ENCODE data around the gene MAP3K14.
"Not testable (repeated sequence)": the region's sequence is repeated elsewhere in the genome, so short reads cannot be mapped to it uniquely, and the experiment has no call there.

Gene MAP3K14

GRCh38 chr17:45314741-45315647, 1.8 kb downstream of the MAP3K14 start:
- DNase-seq, result no peak

GRCh38 chr17:45313996-45314740, 2.7 kb downstream of the MAP3K14 start:
- no peak for DNase-seq

GRCh38 chr17:45313421-45313771, 3.4 kb downstream of the MAP3K14 start:
- no peak for DNase-seq

- no peak for DNase-seq
Measured at GRCh38 chr17:45312477-45313420, 4.1 kb downstream of the MAP3K14 start.

GRCh38 chr17:45311760-45312476, 4.9 kb downstream of the MAP3K14 start:
- DNase-seq, result no peak

- no peak for DNase-seq
Measured at GRCh38 chr17:45311401-45311759, 5.4 kb downstream of the MAP3K14 start.

GRCh38 chr17:45310380-45311324, 6.2 kb downstream of the MAP3K14 start:
- no peak for DNase-seq

GRCh38 chr17:45309400-45309799, 7.4 kb downstream of the MAP3K14 start:
- DNase-seq, result no peak

GRCh38 chr17:45308840-45309239, 8.0 kb downstream of the MAP3K14 start:
- DNase-seq, result no peak

GRCh38 chr17:45308016-45308365, 8.8 kb downstream of the MAP3K14 start:
- DNase-seq, result no peak

- DNase-seq, result no peak
Measured at GRCh38 chr17:45307290-45308015, 9.4 kb downstream of the MAP3K14 start.

GRCh38 chr17:45306623-45307022, 10.2 kb downstream of the MAP3K14 start:
- no peak for DNase-seq

GRCh38 chr17:45306094-45306493, 10.7 kb downstream of the MAP3K14 start:
- DNase-seq, result no peak

GRCh38 chr17:45305530-45306087, 11.2 kb downstream of the MAP3K14 start:
- no peak for DNase-seq

GRCh38 chr17:45302649-45303173, 14.1 kb downstream of the MAP3K14 start:
- no peak for DNase-seq

GRCh38 chr17:45302220-45302619, 14.6 kb downstream of the MAP3K14 start:
- not testable (repeated sequence) for DNase-seq

GRCh38 chr17:45301674-45302073, 15.1 kb downstream of the MAP3K14 start:
- no peak for DNase-seq

- DNase-seq, result no peak
Measured at GRCh38 chr17:45300060-45300751, 16.6 kb downstream of the MAP3K14 start.

- no peak for DNase-seq
Measured at GRCh38 chr17:45299361-45299760, 17.5 kb downstream of the MAP3K14 start.

All from NCI-H526 treated with DMSO at 0.1 percent for 48 hours (cell line).